GM18868 (cell line): ENCODE measurements around the gene ZNF518B.
"Not testable (repeated sequence)": the region's sequence is repeated elsewhere in the genome, so short reads cannot be mapped to it uniquely, and the experiment has no call there.

Experiments
- ATAC-seq: cut with Tn5 transposase; IDR thresholded peaks from one replicate; pipeline ENCODE4 v1.9.1; 2021; ENCODE audit warnings: mild to moderate bottlenecking, moderate library complexity; ENCODE audit not compliant: unreplicated experiment

ZNF518B gene

DNA sequence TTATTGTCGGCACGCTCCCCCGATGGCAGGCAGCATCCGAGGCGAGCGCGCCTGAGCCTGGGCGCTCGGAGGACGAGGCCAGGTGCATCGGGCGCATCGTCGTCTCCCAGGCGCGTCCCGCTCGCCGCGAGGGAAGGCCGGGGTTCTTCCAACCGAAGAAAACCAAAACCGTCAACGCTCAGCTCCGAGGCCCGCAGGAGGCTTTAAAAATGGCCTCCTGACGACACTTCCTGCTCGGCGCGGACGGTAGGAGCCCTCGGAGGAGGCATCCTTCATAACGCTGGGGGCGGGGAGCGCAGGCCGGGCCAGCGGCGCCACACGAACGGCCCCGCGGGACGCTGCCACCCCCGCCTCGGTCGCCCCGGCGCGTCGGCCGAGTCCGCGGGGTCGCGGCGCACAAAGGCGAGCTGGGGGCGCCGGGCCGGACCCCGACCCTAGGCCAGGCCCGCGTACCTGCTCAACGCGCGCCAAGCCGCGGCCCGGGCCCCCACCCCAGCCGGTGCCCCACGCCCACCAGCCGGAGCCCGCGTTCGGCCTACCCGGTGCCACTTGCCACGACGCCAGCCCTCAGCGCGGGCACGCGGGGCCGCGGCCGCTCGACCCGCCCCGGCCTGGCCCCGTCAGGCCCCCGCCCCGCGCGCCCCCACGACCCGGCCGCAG lies 501 bp downstream of the ZNF518B start:
- peak; percentile 59 for ATAC-seq

GRCh38 chr4:10456260-10456594 lies 999 bp downstream of the ZNF518B start:
- no peak for ATAC-seq

- no peak for ATAC-seq
Observed at GRCh38 chr4:10455133-10455532, 2.1 kb downstream of the ZNF518B start.

GRCh38 chr4:10454726-10455125 lies 2.5 kb downstream of the ZNF518B start:
- no peak for ATAC-seq

DNA sequence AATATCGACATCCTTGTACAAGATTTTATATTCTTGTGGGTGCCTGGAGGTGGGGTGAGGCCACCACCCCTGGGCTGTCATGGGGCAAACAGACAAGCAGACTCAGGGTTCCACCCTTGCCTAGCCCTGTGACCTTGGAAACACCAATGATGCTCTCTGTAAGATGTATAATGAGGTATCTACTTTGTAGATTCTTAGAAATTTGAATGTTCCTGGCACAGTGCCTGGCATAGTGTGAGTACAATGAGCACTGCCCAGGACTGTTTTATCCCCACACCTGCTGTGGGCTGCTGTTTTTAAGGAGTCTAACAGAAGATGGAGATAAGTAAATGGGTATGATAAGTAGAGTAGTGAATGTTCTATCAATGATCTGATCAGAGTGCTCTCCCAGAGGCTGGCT lies 3.1 kb downstream of the ZNF518B start:
- ATAC-seq: no peak

GRCh38 chr4:10448991-10449390 lies 8.2 kb downstream of the ZNF518B start:
- no peak for ATAC-seq

DNA sequence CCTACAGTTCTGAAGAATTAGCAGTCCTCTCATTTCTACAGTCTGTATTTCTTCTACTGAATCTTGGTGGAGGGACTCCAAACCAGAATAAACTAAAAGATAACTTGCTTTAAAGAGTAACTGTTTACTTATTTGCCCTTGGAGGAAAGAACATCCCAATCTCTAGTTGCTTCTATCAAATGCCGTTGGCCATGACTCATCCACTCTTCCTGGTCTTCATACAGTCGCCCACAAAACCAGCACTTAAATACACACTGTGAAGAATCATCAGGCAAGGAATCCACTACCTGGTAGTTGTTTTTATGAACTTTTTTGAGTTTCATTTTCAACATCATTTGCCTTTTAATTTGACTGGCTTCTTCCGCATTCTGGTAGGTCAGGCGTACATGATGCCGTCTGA lies 14.2 kb downstream of the ZNF518B start:
- no peak for ATAC-seq

- ATAC-seq: no peak
Observed at GRCh38 chr4:10441512-10441911, 15.7 kb downstream of the ZNF518B start.

- ATAC-seq: peak; percentile 73
Observed at GRCh38 chr4:10438924-10439323, 18.3 kb downstream of the ZNF518B start.

GRCh38 chr4:10437735-10438134 lies 19.5 kb downstream of the ZNF518B start:
- no peak for ATAC-seq

DNA sequence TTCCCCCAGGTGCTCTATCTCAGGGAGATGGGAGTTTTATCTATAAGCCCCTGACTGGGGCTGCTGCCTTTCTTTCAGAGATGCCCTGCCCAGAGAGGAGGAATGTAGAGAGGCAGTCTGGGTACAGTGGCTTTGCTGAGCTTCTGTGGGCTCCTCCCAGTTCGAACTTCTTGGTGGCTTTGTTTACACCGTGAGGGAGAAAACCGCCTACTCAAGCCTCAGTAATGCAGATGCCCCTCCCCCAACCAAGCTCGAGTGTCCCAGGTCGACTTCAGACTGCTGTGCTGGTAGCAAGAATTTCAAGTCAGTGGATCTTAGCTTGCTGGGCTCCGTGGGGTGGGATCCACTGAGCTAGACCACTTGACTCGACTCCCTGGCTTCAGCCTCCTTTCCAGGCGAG lies 29.5 kb downstream of the ZNF518B start:
- not testable (repeated sequence) for ATAC-seq

DNA sequence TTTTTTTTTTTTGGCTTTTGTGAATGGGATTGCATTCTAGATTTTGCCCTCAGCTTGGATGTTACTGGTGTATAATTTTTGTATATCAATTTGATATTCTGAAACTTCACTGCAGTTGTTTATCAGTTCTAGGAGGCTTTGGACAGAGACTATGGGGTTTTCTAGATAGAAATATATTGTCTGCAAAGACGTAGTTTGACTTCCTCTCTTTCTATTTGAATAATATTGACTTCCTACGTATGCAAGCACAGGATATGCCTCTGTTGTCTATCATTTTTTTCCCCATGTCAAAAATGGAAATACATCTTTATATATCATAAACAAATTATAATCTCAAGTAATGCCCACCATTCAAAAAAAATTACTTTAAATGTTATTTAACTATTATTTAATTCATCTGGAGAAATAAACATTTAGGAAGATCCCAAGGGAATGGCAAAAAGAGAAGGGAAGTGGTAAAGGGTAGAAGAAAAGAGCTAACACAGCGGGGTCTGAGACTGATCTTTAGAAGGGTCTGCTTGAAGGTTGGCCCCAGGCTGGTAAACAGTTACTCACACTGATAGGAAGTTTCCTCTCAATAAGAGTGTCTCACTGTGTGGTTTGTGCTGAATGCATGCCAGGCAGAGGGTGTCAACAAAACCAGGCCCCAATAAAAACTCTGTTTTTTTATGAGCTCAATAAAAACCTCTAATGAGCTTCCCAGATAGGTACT lies 35.7 kb downstream of the ZNF518B start:
- no peak for ATAC-seq

DNA sequence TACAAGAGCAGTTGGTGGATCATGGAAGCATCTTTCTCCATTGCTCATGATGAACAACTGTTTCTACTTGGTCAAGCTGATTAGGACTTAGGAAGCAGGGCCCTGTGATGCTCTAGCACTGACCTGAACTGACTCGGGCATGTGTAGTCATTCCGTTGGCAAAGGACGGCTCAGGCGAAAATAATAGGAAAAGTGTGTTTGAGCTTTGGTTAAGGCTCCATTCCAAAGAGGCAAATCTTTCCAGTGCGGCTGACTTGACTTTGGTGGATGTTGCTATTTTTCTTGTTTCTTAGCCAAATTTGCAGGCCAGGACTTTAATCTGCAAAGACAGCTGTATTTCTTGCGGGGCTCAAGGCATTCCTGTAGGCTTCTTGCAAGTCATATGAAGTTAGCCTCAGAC lies 39.5 kb downstream of the ZNF518B start:
- no peak for ATAC-seq

GRCh38 chr4:10416441-10416840 lies 40.8 kb downstream of the ZNF518B start:
- ATAC-seq: no peak

- peak; percentile 98 for ATAC-seq
Observed at GRCh38 chr4:10413177-10413576, 44.0 kb downstream of the ZNF518B start.

DNA sequence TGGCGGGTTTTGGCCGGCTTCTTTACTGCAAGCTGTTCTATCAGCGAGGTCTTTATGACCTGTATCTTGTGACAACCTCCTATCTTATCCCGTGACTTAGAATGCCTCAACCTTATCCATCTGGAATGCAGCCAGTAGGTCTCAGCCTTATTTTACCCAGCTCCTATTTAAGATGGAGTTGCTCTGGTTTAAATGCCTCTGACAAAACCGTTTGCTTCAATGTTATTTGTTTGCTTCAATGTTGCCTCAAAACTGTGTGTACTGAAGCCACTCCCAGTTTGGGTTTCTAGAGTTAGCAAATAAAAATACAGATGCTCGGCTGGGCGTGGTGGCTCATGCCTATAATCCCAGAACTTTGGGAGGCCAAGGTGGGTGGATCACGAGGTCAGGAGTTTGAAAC lies 51.6 kb downstream of the ZNF518B start:
- ATAC-seq: no peak

GRCh38 chr4:10403633-10404445 lies 53.4 kb downstream of the ZNF518B start:
- no peak for ATAC-seq

DNA sequence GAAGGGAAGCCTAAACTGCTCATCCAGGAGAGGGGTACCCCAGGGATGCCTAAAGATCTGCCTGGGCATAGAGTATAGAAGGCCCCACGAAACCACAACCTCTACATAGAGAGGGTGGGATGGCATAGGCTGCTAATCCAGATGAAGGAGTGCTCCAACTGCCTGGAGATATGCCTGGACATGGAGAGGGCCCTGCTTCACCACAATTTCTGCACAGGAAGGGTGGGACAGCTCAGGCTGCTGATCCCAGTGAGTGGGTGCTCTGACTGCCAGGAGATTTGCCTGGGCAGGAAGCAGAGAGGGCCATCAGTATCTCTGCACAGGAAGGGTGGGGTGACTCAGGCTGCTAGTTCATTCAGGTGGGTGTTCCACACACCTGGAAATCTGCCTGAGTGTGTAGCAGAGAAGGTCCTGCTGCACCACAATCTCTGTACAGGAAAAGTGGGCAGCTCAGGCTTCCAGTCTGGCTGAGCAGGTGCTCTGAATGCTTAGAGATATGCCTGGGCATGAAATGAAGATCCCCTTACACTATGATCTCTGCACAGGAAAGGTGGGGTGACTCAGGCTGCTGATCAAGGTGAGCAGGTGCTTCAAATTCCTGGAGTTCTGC lies 61.1 kb downstream of the ZNF518B start:
- ATAC-seq: no peak
